IPS DF 19.7 (cell line): Measurements from ENCODE around the gene LILRB5.
"Not testable (repeated sequence)": the region's sequence is repeated elsewhere in the genome, so short reads cannot be mapped to it uniquely, and the experiment has no call there.

Experiments
- DNase-seq: peaks from one replicate; pipeline ENCODE4 v3.0.0-alpha.2; 2013; ENCODE audit warnings: low read depth, low spot score

The LILRB5 gene

GRCh38 chr19:54216869-54217268, 40.2 kb downstream of the LILRB5 start:
- DNase-seq = no peak

GRCh38 chr19:54214734-54215133, 42.3 kb downstream of the LILRB5 start:
- not testable (repeated sequence) for DNase-seq

GRCh38 chr19:54214217-54214616, 42.9 kb downstream of the LILRB5 start:
- not testable (repeated sequence) for DNase-seq

- DNase-seq = no peak
These were observed 45.8 kb downstream of the LILRB5 start for GRCh38 chr19:54211235-54211634.

- DNase-seq = no peak
These were observed 47.1 kb downstream of the LILRB5 start for GRCh38 chr19:54209811-54210494.

GRCh38 chr19:54209058-54209810, 47.8 kb downstream of the LILRB5 start:
- DNase-seq = no peak

GRCh38 chr19:54208784-54209057, 48.4 kb downstream of the LILRB5 start:
- DNase-seq = no peak

GRCh38 chr19:54207983-54208783, 48.9 kb downstream of the LILRB5 start:
- no peak for DNase-seq

GRCh38 chr19:54207676-54207982, 49.4 kb downstream of the LILRB5 start:
- DNase-seq = no peak

GRCh38 chr19:54207193-54207592, 49.9 kb downstream of the LILRB5 start:
- not testable (repeated sequence) for DNase-seq

GRCh38 chr19:54206831-54207177, 50.3 kb downstream of the LILRB5 start:
- DNase-seq = no peak

- no peak for DNase-seq
These were observed 50.8 kb downstream of the LILRB5 start for GRCh38 chr19:54206030-54206830.

- no peak for DNase-seq
These were observed 52.2 kb downstream of the LILRB5 start for GRCh38 chr19:54204767-54205468.

GRCh38 chr19:54203151-54203611, 53.9 kb downstream of the LILRB5 start:
- no peak for DNase-seq

- no peak for DNase-seq
These were observed 55.1 kb downstream of the LILRB5 start for GRCh38 chr19:54201980-54202379.

- no peak for DNase-seq
These were observed 55.8 kb downstream of the LILRB5 start for GRCh38 chr19:54201172-54201701.
